Stomach (tissue), 9 donors: ENCODE data around the gene TCF12. TPM values are rescaled to one million over a fixed set of nuclear protein-coding genes. Genes with fewer than 3 reads are reported as not detected.

Source experiments
- DNase-seq, 2 donors: peaks; one replicate each; pipeline versions ENCODE4 v3.0.0 to v3.0.0-alpha.2; 2013 to 2019
- H3K27ac ChIP-seq, 5 donors: fragments of 200-600 bp in 4 of 5; sonication (generic) in 4 of 5; one replicate each; pipeline ENCODE4 v1.5.1; 2013 to 2019; ENCODE audit warnings: mild to moderate bottlenecking in 1 of 5, moderate library complexity in 1 of 5
- H3K27me3 ChIP-seq, 3 donors: fragments of 200-600 bp; sonication (generic); one replicate each; pipeline ENCODE4 v1.5.1; 2017 to 2019; ENCODE audit warnings: mixed run types in 1 of 3
- H3K36me3 ChIP-seq, 4 donors: fragments of 200-600 bp; sonication (generic); 1 replicate in 3 of 4; 2 replicates in 1 of 4; pipeline ENCODE4 v1.5.1; 2016 to 2019
- H3K4me1 ChIP-seq, 4 donors: fragments of 200-600 bp; sonication (generic); one replicate each; pipeline ENCODE4 v1.5.1; 2016 to 2019
- H3K4me3 ChIP-seq, 4 donors: fragments of 200-600 bp; sonication (generic) in 3 of 4; one replicate each; pipeline ENCODE4 v1.5.1; 2016 to 2019; ENCODE audit warnings: mild to moderate bottlenecking in 1 of 4
- H3K9me3 ChIP-seq, 4 donors: fragments of 200-600 bp; sonication (generic); one replicate each; pipeline ENCODE4 v1.5.1; 2016 to 2019
- EP300 ChIP-seq: sonication (generic); formaldehyde crosslinking; IDR thresholded peaks from one replicate; pipeline ENCODE4 v1.6.1; 2017; ENCODE audit warnings: antibody characterized with exemption
- POLR2A ChIP-seq, 4 donors: fragments of 450-650 bp; IDR thresholded peaks; one replicate each; pipeline ENCODE4 v1.6.1; 2016; ENCODE audit warnings: antibody characterized with exemption in 4 of 4, control low read depth in 2 of 4, mild to moderate bottlenecking in 1 of 4, moderate library complexity in 1 of 4
- POLR2AphosphoS5 ChIP-seq, 3 donors: sonication (generic); formaldehyde crosslinking; IDR thresholded peaks; one replicate each; pipeline ENCODE4 v1.6.1; 2016; ENCODE audit warnings: antibody characterized with exemption in 3 of 3
- WGBS, 5 donors: extraction: QIAGEN DNeasy Blood & Tissue Kit in 3 of 5; methylation state at CpG; one replicate each; pipeline versions ENCODE4 v1.1.5 to v1.1.7; 2013 to 2018; 5-methylcytosine and 5-hydroxymethylcytosine counted together
- intact Hi-C: fragments of 100-400 bp; cut with DNase I; formaldehyde crosslinking; loops from one replicate; pipeline ENCODE4 v1.15.1; 2023; ENCODE audit warnings: low total_unique reads
- polyA plus RNA-seq, 3 donors: library from polyadenylated mRNA; stranded (reverse); fragments of 200-250 nt; gene quantifications; one replicate each; pipeline ENCODE4 v1.2.3, GENCODE V29; 2013
- total RNA-seq, 5 donors: library from RNA; depleted of rRNA; stranded (reverse); fragments of >200 nt; gene quantifications; one replicate each; pipeline versions ENCODE4 v1.1.0 to v1.2.3, GENCODE V29; 2014 to 2016
- TF ChIP-seq, protein P1 (sequence below), 7 experiments: fragments of 450-650 bp in 4 of 7; fragments of 200-600 bp in 3 of 7; sonication (generic) in 3 of 7; IDR thresholded peaks; one replicate each; pipeline ENCODE4 v1.5.1; 2016 to 2019; ENCODE audit warnings: antibody characterized with exemption in 7 of 7, control low read depth in 2 of 7, mild to moderate bottlenecking in 1 of 7
- donor health status: healthy with polysubstance abuse.
- donor health status: Bipolar disorder and iron deficiency.
- donor health status: healthy.

Gene TCF12
- total and polyA plus RNA-seq, 8 donors: 11.2 to 462 (median 130) TPM

- intact Hi-C loops: no loop called here
- DNase-seq: peak in 1 of 2 donors; percentile 61
These were observed 113.2 kb downstream of the TCF12 start for GRCh38 chr15:57031605-57032004.

DNA sequence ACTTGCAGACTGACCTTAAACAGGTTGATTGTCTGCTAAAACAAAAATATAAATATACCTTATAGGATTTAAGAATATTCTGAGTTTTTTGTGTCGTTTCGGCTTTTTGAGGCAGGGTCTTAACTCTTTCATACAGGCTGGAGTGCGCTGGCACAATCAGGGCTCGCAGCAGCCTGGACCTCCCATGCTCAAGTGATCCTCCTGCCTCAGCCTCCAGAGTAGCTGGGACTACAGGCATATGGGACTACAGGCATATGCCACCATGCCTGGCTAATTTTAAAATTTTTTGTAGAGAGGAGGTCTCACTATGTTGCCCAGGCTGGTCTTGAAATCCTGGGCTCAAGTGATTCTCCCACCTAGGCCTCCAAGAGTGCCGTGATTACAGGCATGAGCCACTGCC, 113.9 kb downstream of the TCF12 start:
- Histone ChIP-seq H3K4me3 (no peak overlapping the region), H3K9me3 (no peaks in the 10 kb centered on the region), H3K27ac (peak overlapping the region in 1 of 5 donors; percentile 9), H3K27me3 (no peaks in the 10 kb centered on the region), H3K4me1 (peaks cover 5 to 53% (median 35%) of the 10 kb centered on the region in 4 donors), H3K36me3 (no peaks in the 10 kb centered on the region)
- intact Hi-C loops: no loop called here
- DNase-seq: no peak
- 94 to 98% (median 96%) methylated on average over 5 of the region's 5 CpGs for WGBS, 5 donors
- no peak for TF ChIP-seq EP300

More at GRCh38 chr15:57031605-57032004, 113.2 kb downstream of the TCF12 start:
- TF ChIP-seq, protein P1, sequence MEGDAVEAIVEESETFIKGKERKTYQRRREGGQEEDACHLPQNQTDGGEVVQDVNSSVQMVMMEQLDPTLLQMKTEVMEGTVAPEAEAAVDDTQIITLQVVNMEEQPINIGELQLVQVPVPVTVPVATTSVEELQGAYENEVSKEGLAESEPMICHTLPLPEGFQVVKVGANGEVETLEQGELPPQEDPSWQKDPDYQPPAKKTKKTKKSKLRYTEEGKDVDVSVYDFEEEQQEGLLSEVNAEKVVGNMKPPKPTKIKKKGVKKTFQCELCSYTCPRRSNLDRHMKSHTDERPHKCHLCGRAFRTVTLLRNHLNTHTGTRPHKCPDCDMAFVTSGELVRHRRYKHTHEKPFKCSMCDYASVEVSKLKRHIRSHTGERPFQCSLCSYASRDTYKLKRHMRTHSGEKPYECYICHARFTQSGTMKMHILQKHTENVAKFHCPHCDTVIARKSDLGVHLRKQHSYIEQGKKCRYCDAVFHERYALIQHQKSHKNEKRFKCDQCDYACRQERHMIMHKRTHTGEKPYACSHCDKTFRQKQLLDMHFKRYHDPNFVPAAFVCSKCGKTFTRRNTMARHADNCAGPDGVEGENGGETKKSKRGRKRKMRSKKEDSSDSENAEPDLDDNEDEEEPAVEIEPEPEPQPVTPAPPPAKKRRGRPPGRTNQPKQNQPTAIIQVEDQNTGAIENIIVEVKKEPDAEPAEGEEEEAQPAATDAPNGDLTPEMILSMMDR (IDR thresholded peaks at IDR 0.05): no peak
- TF ChIP-seq EP300 (no peak), POLR2AphosphoS5 (IDR thresholded peaks at IDR 0.05) (no peak), POLR2A (IDR thresholded peaks at IDR 0.05) (no peak)
- no peak overlapping the region for H3K4me3 ChIP-seq
- 15 to 55% (median 38%) methylated on average over 1 of the region's 1 CpG for WGBS, 5 donors
- no peaks in the 10 kb centered on the region for H3K9me3 ChIP-seq
- H3K27me3 ChIP-seq: no peaks in the 10 kb centered on the region
- no peaks in the 10 kb centered on the region for H3K36me3 ChIP-seq
- H3K4me1 ChIP-seq: peaks cover 5 to 53% (median 35%) of the 10 kb centered on the region in 4 donors
- peak overlapping the region in 1 of 5 donors; percentile 9 for H3K27ac ChIP-seq

- H3K36me3 ChIP-seq: no peaks in the 10 kb centered on the region
- no peaks in the 10 kb centered on the region for H3K9me3 ChIP-seq
- peaks cover 5 to 53% (median 35%) of the 10 kb centered on the region in 4 donors for H3K4me1 ChIP-seq
- intact Hi-C loops: no loop called here
- H3K4me3 ChIP-seq: no peak overlapping the region
- TF ChIP-seq, protein P1 (IDR thresholded peaks at IDR 0.05): no peak
- no peak for TF ChIP-seq POLR2AphosphoS5 (IDR thresholded peaks at IDR 0.05)
- no peak for TF ChIP-seq EP300
- no peak for TF ChIP-seq POLR2A (IDR thresholded peaks at IDR 0.05)
- H3K27ac ChIP-seq: no peak overlapping the region
- DNase-seq: no peak
- no peaks in the 10 kb centered on the region for H3K27me3 ChIP-seq
- 64 to 73% (median 67%) methylated on average over 3 of the region's 3 CpGs for WGBS, 5 donors
These were observed 115.4 kb downstream of the TCF12 start for GRCh38 chr15:57033715-57034439.

DNA sequence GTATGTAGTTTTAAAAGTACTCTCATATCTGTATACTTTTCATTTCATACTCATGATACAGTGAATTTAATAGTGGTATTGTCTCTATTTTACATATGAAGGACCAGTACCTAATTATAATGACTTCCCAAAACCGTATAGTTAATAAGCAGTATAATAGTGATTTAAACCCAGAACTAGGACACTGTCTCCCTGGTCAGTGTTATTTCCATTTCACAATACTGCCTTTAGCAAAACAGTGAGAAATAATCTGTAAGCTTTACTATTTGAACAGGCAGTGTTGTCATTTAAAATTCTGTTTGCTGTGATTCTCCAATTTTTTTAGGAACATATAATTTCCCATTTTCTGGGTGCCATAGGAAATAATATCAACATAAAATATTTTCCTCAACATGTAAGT, 116.2 kb downstream of the TCF12 start:
- peaks cover 5 to 54% (median 37%) of the 10 kb centered on the region in 4 donors for H3K4me1 ChIP-seq
- H3K36me3 ChIP-seq: no peaks in the 10 kb centered on the region
- H3K27me3 ChIP-seq: no peaks in the 10 kb centered on the region
- WGBS, 5 donors: 63 to 79% (median 69%) methylated on average over 1 of the region's 1 CpG
- intact Hi-C loops: no loop called here
- no peak overlapping the region for H3K4me3 ChIP-seq
- H3K9me3 ChIP-seq: no peaks in the 10 kb centered on the region
- DNase-seq: no peak
- no peak overlapping the region for H3K27ac ChIP-seq
- TF ChIP-seq POLR2AphosphoS5 (IDR thresholded peaks at IDR 0.05) (no peak), POLR2A (IDR thresholded peaks at IDR 0.05) (no peak), EP300 (no peak)
- TF ChIP-seq, protein P1 (IDR thresholded peaks at IDR 0.05): no peak

DNA sequence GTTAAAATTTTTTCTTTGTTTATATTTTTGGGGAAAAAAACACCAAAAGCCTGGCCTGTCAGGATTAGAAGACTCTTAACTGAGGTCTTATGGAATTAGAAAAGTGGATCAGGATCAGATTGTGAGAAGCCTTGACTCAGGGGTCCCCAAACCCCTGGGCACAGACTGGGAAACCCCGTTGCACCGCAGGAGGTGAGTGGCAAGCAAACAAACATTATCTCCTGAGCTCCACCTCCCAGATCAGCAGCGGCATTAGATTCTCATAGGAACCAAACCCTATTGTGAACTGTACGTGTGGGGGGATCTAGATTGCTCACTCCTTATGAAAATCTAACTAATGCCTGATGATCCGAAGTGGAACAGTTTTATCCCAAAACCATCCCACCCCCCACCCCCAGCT, 117.2 kb downstream of the TCF12 start:
- H3K9me3 ChIP-seq: no peaks in the 10 kb centered on the region
- 52 to 74% (median 60%) methylated on average over 4 to 5 of the region's 5 CpGs for WGBS, 5 donors
- TF ChIP-seq, protein P1 (IDR thresholded peaks at IDR 0.05): no peak
- TF ChIP-seq POLR2A (IDR thresholded peaks at IDR 0.05) (no peak), POLR2AphosphoS5 (IDR thresholded peaks at IDR 0.05) (no peak), EP300 (no peak)
- DNase-seq: no peak
- peaks cover 5 to 61% (median 42%) of the 10 kb centered on the region in 4 donors for H3K4me1 ChIP-seq
- no peak overlapping the region for H3K27ac ChIP-seq
- no peaks in the 10 kb centered on the region for H3K36me3 ChIP-seq
- H3K27me3 ChIP-seq: no peaks in the 10 kb centered on the region
- intact Hi-C loops: no loop called here
- H3K4me3 ChIP-seq: no peak overlapping the region
